Stimulated activated CD8-positive, alpha-beta memory T cell treated with anti-CD3 and anti-CD28 coated beads, Interleukin-7, amount 100 ng/mL, for 24 hours (primary cell): ENCODE results near the gene LEMD1.
"Not testable (repeated sequence)": the region's sequence is repeated elsewhere in the genome, so short reads cannot be mapped to it uniquely, and the experiment has no call there.

ENCODE experiments used
- DNase-seq: peaks from one replicate; pipeline ENCODE4 v3.0.0-alpha.2; 2020; ENCODE audit warnings: low read depth

LEMD1 gene

DNA sequence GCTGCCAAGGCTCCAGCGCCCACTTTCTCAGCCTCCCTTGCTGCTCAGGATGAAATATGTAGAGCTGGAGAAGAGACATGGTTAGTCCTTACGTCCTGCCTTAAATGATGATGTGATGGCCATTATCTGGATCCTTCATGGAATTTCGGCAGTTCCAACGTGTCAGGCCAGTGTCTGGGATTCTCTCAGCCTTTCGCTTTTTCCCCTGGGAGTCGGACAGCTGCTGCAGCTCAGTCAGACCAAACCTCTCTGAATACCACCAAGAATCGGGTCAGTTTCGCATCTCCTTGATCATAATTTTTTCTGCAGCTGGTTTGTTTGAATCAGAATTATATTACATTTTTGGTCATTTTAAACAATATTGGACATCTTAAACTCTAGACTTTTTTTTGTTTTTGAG, 42.8 kb downstream of the LEMD1 start:
- no peak for DNase-seq

DNA sequence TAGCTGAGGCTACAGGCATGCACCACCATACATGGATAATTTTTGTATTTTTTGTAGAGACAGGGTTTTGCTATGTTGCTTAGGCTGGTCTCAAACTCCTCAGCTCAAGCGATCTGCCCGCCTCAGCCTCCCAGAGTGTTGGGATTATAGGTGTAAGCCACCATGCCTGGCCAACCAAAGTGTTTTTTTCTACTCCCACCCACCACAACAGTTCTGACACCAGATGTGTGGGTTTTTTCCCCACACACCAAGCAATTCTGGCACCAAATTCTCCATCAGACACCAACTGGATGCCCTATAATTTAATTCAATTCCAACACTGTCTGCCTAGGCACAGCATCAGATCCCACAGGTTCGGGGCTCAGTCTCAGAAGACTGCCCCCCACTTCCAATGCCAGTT, 44.5 kb downstream of the LEMD1 start:
- no peak for DNase-seq

DNA sequence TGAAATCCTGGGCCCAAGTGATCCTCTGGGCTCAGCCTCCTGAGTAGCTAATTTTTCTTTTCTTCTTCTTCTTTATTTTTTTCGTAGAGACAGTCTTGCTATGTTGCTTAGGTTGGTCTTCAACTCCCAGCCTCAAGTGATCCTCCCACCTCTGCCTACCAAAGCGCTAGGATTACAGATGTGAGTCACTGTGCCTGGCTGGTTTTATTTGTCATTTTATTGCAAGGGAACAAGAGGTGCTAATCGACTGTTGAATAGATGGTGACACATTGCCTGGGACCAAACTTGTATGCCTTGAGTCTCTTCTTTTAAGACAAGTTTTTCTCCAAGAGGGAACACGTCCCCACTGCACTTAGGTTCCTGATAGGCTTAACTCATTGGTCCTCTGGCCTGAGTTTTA, 45.1 kb downstream of the LEMD1 start:
- DNase-seq, result no peak

DNA sequence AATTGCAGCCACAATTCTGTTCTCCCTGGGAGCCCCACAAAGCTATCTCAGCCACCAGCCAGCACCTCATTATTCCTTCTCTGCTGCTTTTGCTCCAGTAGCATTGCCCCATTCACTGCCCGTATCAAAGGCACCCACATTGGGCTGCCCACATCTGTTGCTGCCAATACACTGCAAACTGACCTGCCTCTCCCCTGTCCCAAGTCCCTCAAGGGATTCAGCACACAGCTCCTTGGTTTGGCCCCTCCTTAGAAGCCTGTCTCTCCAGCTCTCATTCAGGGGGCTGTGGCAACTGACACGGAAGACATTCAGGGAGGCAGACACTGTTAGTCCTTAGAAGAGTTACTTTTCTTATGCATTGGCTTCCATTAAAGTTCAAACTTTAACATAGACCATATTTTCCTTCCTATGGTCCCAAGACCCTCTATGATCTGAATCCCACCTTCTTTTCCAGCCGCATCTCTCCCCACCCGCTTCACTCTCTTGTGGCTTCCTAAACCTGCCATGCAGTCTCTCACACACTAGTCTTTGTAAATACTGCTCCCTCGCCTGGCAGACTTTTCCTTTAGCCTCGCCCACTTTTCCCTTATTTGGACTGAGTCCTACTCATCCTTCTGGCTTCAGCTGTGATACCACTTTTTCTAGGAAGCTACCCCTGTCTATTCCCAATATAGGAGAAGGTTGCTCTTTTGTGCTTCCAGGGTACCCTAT, 45.9 kb downstream of the LEMD1 start:
- DNase-seq, result no peak

DNA sequence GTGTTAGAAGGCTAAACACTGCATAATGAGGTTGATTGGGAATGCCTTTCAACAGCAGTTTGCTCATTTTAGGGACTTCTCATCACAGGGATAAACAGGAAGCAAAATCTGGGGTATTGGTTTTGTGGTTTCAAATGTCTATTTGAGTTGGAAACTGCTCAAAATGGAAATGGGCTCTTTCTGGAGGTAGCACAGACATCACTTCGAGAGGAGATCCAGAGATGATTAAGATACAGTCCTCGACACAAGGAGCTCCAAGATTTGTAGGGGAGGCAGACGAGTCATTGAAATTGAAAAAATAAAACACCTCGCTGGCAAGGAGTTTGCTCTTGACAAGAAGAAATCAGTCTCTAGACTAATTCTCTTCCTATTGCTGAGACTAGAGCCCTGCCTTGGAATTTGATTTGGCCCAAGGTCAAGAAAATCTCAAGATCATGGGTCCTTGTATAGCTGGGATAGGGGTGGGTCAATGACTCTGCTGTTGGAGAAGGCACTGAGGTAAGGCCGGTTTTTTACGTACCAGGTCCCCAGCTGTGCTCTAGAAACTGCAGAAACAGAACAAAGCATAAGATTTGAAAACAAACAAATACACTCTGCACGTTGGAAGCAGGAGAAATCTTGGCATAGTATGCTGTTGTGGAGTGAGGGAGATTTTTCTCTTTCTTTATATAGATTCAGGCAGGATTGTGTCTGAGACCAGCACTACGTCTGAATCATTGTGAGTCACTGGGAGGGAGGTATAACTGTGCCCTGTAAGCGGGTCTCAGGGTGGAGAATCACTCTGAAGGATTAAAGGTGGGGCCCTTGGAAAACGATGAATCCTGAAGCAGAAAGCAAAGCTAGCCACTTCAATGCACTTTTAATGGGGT, 47.4 kb downstream of the LEMD1 start:
- no peak for DNase-seq

DNA sequence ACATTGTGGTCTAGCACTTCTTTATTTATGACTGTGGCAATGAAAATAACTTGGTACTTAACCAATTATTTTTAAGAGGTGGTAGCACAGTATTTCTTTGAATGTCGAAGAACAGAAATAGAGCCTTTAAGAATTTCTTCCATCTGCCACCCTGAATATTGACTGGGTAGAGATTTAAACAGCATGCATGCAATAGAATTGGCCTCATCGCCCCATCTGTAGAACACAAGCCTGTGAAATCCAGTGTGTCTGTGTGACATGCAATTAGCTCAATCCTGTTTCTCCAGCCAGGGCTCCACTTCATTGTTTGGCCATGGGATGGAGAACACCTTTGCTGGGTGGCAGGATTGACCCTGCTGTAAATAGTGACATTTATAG, 48.1 kb downstream of the LEMD1 start:
- no peak for DNase-seq

DNA sequence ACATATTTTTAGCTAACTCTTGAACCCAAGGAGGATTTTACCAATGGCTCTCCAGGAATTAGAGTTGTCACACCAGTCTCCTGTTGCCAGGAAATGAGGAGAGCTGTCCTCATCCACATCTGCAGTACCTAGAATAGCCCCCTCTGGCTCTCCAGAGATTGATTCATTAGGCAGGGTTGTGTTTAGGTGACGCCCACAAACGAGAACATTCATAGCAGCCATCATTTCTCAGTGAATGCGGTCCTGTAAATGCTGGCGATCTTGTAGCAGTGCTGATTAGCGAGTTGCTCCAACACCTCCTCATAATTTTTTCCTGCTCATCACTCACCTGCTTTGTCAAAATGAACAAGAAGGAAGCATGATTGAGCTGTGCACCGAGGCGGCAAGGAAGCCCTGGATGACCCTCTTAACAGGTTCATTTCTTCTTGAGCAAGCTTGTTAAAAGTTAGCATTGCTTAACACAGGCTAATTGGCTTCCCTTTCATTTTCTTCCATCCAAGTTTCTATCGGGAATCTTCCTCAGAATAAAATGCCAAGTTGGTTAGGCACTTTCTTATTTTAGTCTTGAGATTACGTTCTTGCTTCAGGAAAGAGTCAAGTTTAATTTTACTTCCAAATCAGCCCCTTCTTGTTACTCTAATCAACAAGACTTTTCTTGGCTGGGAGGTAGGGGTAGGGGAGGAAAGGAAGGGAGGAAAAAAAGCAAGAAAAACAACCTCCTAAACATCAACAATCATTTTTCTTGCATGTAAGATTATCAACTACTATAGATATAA, 48.6 kb downstream of the LEMD1 start:
- no peak for DNase-seq

DNA sequence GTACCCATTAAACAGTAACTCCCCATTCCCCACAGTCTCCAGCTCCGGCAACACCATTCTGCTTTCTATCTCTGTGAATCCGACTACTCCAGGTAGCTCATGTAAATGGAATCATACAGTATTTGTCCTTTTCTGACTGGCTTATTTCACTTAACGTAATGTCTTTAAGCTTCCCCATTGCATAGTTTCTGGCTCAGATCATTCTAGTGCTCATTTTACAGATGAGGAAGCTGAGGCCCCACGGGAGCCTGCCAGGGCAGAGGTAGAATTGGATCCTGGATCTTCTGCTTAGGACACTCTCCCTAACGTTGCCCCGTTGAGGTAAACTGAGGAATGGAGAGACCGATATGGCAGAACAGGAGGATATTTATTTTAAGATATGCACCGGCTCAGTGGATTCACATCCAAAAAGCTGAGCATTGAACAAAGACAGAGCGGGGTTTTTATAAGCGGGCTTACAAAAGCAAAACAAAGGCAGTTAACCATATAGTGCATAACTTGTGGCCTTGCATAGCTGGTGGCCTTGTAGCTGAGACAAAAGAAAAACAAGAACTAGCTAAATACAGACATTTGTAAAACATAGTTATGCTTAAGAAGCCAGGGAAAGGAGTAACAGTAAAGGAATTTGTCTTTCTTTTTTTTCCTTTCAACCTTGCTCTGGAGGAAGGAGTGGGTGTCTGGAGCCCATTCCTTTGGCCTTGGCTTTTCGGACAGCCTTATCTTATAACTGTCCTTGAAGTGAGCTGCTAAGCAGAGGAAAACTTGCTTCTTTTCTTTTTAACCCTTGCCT, 49.8 kb downstream of the LEMD1 start:
- no peak for DNase-seq

DNA sequence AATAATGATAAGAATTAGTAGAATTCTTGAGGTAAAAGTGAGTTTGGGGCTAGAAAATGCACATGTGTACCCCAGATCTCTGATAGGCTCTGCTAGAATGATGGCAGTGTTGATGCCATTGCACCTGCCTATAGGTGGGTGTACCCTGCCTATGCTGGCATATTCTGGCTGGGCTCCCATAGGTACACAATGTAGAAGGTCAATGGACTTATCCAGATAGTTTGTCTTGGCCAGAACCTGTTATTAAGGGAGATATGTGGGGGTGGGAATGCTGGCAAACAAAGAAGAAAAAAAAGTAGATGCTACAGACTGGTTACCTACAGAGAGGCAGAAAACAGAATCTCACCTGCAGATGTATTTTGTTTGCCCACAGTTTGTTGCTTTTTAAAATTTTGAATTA, 51.1 kb downstream of the LEMD1 start:
- no peak for DNase-seq

DNA sequence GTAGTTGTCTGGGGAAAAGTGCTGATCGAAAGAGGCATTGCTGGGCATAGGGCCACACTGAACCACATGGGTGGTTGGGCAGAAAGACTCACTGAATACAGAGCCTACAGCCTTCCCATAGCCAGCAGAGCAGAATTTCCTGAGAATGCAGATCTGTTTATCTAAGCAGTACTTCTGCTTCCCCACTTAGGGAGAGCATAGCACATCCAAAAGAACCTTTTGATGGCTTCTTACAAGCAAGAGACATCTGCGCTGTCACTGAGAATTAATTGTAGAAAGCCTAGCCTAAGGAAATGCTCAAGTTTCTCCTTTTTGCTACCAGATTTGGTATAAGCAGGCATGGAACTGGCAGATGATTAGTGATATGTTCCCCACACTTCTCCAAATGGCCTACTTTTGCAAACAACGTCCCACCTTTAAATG, 52.1 kb downstream of the LEMD1 start:
- no peak for DNase-seq

DNA sequence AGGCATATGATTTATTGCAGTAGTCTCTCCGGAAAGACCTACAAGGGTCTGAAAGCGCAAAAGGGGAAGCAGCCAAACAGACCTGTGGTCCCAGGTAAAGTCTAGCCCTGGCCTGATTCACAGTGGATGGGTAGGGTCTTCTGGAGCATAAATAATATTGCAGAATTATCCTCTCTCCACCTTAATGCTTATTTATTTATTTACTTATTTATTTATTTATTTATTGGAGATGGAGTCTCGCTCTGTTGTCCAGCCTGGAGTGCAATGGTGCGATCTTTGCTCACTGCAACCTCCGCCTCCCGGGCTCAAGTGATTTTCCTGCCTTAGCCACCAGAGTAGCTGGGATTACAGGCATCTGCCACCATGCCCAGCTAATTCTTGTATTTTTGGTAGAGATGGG, 53.4 kb downstream of the LEMD1 start:
- DNase-seq, result no peak

DNA sequence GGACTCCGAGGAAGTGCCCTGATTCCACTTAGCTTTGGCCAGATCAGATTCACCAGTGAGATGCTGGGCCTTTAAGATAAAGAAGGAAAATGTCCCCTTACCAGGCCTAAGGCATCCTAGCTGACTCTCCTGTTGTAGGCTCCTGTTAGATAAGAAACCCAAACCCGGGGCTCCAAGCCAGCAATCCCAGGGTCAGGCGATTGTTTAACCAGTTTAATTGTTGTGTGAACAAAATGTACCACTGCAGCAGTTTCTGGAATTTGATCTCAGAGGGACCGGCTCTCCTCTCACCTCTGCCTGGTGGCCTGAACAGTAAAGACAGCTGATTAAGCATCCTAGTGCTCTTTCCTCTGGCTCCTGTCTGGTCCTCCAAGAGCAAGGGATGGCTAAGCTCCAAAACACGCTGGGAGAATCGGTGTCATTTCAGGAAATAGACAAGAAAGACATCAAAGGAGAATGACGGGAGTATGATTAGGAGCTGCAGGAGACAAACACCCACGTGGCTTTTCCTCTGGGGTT, 55.9 kb downstream of the LEMD1 start:
- no peak for DNase-seq

DNA sequence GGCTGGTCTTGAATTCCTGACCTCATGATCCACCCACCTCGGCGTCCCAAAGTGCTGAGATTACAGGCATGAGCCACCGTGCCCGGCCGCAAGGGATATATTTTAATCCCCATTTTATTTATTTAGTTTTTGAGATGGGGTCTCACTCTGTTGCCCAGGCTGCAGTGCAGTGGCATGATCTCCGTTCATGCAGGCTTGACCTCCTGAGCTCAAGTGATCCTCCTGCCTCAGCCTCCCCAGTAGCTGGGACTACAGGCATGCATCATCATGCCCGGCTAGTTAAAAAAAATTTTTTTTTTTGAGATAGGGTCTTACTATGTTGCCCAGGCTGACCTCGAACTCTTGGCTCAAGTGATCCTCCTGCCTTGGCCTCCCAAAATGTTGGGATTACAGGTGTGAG, 56.8 kb downstream of the LEMD1 start:
- not testable (repeated sequence) for DNase-seq

DNA sequence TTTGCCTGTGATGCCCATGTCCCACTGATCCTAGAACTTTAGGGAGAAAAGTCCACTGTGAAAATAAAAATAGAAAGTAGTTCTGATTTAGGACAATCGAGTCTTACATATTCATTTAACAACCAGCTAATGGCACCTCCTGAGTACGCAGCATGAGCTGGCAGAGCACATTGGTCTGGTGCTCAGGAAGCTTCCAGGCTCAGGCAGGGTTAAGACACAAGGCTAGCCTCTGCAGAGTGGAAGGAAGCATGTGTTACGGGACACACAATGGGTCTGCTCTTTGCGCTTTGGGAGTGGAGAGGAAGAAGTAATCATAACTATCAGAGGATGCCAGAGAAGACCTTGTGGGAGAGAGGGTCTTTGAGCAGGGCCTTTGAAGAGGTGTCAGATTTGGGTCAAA, 61.0 kb downstream of the LEMD1 start:
- no peak for DNase-seq

DNA sequence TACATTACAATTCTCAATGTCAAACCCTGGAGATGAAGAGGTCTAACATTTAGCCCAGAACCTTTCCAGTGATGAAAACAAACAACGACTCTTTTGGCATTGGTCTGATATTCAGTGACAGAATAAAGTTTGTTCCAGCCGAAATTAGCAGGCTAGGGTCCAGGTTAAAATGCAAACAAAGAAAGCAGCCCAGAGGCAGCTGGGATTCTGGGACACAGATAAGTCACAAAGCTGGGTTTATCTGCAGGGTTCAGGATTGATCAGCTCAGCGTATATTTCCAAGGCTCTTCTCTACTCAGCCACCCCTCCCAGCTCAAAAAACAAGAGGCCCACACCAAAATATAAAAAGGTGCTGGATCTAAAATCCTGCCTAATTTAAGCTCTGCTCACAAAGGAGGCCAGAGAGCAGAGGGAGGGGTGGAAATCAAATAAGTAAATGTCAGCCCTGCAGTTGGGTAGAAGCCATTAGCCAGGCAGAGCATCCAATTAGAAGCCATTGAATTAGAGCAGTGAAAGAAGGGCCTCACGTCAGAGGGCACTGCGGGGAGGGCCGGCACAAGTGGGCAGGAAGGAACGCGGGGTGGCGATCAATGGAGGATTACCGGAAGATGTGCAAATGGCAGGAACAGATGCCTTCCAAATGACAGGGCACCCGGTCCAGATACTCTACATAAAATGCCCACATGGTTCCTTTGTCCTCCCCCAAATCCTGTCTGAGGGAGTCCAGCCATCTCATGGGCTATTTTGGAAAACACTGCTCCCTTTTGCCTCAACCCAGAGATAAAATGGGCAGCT, 61.9 kb downstream of the LEMD1 start:
- no peak for DNase-seq

DNA sequence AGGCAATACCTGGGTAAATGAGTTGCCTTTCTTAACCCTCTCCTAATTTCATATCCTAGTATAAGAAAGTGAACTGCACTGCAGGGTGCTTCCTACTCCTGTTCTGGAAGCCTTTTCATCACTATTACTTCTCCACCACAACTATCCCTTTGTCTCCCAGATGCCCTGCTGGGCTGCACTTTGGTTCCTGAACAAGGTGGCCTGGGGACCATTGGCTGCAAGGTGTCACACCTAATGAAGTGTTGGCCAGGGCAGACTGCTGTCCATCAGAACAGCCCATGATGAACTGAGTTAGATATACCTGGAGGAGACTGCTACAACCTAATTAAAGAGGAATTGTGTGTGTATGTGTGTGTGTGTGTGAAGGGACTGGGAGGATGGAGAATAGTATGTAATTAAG, 63.3 kb downstream of the LEMD1 start:
- no peak for DNase-seq

DNA sequence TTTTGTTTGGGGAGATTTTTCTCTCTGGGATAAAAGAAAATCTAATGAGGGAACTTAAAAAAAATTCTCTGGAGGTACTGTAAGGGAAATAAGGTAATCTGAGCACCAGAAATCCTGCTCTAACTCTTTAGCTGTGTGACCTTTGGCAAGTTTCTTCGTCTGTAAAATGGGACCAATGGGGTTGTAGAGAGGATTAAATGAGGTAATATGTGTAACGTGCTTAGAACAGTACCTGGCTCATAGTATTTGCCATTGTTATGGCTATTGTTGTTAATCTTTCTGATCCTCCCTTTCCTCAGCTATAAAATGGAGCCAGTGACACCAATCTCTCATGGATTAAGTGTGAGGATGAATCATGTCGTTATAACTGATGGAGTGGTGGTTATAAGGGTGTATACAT, 64.3 kb downstream of the LEMD1 start:
- no peak for DNase-seq

DNA sequence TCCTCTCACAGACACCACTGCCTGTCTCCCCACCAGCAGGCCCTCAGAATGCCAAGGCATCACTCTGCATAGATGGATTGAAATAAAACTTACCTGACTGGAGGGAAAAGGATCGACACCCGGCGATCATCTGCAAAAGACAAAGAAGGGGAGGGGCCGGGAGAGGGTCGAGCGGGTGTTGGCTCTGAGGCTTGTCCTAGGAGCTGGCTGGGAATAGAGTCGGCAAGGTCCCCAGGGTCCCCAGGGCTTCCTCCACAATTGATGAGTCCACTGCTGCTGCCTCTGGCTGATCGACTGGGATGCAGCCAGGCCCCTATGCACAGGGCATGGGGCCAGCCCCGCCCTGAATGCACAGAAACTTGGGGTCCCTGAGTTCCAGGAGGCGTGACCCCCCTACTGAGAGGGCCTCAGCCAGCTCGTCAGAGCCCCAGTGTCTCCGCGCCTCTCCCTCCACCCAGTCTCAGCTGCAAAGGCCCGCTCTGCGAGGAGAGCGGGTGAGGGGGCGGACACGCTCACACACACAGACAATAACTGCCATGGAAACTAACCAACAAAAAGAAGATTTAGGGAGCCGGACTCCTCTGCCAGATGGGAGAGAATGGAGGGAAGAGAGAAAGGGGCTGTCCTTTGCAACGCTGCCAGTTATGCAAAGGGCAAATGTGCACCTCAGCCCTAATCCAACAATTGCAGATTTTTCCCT, 65.3 kb downstream of the LEMD1 start, which contains the start of gene KLHDC8A:
TSS of gene KLHDC8A (minus strand) at position 483 of the 700 bp plus-strand sequence. CDS start 13,318 bp downstream, outside the sequence.
- no peak for DNase-seq

DNA sequence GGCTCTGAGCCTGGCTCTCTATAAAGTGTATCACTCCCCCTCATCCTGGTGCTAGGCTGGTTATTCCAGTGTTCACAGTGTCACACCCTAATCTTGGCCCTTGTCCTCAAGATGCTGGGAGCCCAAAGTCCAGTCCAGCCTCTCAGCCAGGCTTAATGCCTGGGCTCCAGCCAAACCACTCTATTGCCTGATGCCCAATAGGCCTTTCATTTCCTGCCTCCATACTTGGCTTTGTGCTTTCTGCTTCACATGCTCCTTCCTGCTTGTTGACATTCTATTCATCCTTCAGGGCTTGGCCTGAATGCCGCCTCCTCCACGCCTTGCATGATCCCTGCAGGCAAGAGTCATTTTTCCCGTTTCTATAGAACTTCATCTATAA, 66.8 kb downstream of the LEMD1 start:
- no peak for DNase-seq
